Activated gamma-delta T cell (primary cell): Measurements from ENCODE around the gene SH3GL3.

ENCODE experiments used
- DNase-seq: peaks from one replicate; lab custom pipeline; 2025; lab: John Stamatoyannopoulos, UW
- total RNA-seq, 2 donors: gene quantifications; one replicate each; lab custom pipeline; 2026; lab: John Stamatoyannopoulos, UW

The SH3GL3 gene
- total RNA-seq = 0 to 0.74 reads per million in 2 donors

- no peak for DNase-seq
Observed at GRCh38 chr15:83446904-83447709, at the start of gene SH3GL3. Gene SH3GL3, plus strand, starts transcription at chr15:83447341. Its CDS starts 193 bp downstream, at chr15:83447534.

DNA sequence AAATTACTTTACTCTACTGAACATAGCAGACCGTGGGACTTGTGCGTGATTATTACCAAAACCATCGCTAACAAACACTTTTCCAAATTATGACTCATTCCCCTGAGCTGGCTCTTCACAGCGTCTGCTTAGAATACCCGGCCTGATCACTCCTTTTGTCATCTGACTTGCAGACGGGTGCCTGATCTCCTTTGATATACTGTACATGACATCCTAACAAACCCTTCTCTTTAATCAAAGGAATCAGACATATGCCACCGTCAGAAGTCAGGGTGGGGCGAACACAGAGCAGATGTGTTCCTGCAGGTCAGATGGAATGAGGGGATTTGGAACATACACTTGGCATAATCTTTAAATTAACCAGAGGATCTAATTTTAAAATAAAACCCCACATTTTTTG lies 48.5 kb upstream of the SH3GL3 start:
- no peak for DNase-seq

- no peak for DNase-seq
Observed at GRCh38 chr15:83404121-83404520, 43.0 kb upstream of the SH3GL3 start.

DNA sequence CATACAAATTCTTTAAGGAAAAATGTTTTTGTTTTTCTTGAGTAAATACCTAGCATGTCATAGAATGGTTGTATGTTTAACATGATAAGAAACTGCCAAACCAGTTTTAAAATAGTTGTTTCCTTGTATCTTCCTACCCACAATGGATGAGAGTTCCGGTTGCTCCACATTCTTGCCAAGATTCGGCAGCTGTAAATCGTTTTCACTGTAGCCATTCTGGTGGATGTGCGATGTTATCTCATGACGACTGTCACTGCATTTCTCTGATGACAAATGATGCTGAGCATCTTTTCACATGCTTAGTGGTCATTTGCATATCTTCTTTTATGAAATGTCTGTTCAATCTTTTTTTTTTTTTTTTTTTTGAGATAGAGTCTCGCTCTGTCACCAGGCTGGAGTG lies 36.6 kb upstream of the SH3GL3 start:
- no peak for DNase-seq

- DNase-seq = no peak
Observed at GRCh38 chr15:83413054-83413719, 34.0 kb upstream of the SH3GL3 start.

GRCh38 chr15:83422081-83422480 lies 25.1 kb upstream of the SH3GL3 start:
- no peak for DNase-seq

DNA sequence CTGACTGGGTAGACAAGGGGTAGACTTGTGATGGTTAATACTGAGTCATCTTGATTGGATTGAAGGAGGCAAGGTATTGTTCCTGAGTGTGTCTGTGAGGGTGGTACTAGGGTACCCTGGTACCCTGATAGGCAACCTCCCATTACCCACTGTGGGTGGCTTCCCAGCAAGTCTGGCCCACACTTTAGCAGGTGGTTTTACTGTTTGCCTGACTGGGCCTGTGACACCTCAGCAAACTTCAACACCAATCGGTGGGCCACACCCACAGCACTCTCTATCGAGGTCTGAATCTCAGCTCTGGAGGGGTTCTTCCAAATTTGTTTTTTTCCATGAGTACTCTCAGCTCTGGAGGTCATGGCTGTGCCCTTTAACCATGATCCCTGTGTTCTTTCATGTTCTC lies 24.6 kb upstream of the SH3GL3 start:
- DNase-seq = no peak

DNA sequence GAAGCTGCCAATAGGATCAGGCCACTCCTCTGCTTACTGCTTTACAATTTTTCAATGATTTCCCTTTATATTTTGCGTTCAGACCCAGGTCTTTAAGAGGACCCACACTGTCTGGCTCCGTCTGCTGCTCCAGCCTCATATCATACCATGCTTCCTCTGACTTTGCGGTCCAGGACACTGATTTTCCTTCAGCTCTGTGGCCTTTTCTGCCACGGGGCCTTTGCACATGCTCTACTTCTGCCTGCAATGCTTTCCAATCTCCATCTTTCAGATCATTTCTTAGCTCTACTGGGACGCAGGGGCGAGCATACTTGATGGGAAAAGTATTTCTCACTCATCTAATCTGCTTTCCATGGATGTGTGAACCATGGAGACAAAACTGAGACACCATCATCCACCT lies 23.0 kb upstream of the SH3GL3 start:
- DNase-seq = no peak

DNA sequence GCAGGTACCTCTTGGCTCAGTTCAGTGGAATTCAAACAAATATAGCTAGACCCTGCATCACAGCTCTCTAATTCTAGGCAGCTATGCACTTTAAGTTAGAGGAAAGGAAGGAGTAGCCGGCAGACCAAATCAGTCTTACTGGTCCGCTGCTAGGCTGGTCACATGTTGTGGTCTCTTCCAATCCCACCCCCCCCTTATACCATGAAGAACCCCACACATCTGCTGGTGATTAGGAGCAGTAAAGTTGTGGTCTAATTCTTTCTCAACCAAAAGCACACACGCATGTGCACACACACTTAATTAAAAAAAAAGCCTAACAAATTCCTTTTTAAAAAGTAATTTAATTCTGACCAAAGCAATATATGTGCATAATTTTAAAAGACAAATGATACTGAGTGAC lies 16.7 kb upstream of the SH3GL3 start:
- DNase-seq = no peak

GRCh38 chr15:83431521-83431920 lies 15.6 kb upstream of the SH3GL3 start:
- DNase-seq = no peak

GRCh38 chr15:83435202-83435601 lies 11.9 kb upstream of the SH3GL3 start:
- no peak for DNase-seq

DNA sequence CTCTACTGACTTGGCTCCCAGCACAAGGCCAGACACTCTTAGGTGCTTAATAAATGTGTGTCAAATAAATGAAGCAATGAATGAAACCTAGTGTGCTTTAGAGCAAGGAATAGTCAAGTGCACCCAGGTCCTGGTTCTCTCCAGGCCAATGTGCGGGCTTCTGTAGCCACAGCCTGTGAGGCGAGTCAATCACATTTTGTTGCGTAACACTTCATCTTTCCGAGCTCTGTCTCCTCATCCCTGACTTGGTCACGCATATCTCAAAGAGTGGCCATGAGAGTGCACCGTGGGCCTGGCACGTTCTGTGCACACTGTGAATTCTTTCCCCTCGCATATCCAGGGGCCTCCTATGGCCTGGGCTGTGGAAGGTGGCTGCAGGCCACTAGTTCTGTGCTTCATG lies 11.4 kb upstream of the SH3GL3 start:
- DNase-seq = no peak

GRCh38 chr15:83436513-83437158 lies 10.5 kb upstream of the SH3GL3 start:
- DNase-seq = no peak

DNA sequence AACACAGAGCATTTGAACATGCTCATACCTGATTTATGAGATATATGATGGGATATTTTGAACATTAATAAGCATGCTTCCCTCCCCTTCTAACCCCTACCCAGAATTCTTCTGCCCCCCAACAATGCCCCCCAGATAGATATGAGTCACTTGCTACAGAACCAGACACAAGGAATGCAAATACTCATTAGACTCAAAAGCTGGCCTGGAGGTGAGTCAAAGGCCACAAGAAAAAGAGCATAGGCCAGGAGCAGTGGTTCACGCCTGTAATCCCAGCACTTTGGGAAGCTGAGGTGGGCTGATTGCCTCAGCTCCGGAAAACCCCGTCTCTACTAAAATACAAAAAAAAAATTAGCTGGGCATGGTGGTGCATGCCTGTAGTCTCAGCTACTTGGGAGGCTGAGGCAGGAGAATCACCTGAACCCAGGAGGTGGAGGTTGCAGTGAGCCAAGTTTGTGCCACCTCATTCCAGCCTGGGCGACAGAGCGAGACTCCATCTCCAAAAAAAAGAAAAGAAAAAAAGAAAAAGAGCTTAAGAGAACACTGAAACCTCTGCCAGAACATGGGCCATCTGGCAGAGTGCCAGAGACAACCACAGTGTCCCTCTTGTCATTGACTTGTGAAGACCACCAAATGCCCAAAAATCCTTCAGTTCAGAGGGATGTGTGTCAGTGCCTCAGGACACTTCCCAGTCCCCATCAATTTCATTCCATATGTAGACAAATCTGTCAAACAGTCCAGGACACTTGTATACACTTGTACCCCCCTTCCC lies 3.9 kb upstream of the SH3GL3 start:
- DNase-seq = no peak

GRCh38 chr15:83444936-83445335 lies 2.2 kb upstream of the SH3GL3 start:
- DNase-seq = no peak

DNA sequence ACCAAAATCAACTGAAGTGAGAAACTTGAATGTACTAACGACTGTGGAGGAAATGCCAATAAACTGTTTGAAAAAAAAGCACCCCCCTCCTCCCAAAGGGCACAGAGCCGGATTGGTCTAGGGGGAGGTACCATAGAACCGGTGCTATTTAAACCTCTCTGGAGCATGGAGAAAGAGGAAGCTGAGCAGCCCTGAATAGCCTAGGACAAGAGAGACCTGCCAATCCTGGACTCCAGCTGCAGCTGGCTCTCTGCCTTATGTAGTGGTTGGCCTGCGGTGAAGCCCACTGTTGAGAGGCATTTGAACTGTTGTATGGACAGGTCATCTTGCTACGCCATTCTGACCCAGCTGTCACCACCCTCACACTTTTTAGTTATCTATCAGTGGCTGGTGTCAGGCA lies 1.5 kb upstream of the SH3GL3 start:
- no peak for DNase-seq

GRCh38 chr15:83446417-83446816 lies 724 bp upstream of the SH3GL3 start:
- no peak for DNase-seq

DNA sequence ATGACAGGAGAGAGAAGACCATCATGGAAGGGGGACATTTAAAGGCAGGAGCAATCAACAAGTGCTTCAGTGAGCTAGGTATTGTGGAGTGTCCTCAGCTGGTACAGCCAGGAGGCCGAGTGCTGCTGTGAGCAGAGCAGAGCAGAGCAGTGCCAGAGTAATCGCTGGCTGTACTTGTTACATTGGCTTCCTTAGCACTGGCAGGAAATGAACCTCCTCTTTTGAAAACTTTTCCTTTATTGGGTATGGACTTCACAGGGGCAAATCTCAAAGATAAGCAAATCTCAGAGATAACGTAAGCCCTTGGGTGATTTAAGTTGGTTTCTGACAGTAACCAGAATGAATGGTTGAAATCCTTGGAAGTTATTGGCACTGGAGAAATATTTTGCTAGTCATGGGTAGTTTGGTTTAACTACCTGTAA lies 2.1 kb downstream of the SH3GL3 start:
- DNase-seq = no peak

- no peak for DNase-seq
Observed at GRCh38 chr15:83449937-83450506, 2.9 kb downstream of the SH3GL3 start.

DNA sequence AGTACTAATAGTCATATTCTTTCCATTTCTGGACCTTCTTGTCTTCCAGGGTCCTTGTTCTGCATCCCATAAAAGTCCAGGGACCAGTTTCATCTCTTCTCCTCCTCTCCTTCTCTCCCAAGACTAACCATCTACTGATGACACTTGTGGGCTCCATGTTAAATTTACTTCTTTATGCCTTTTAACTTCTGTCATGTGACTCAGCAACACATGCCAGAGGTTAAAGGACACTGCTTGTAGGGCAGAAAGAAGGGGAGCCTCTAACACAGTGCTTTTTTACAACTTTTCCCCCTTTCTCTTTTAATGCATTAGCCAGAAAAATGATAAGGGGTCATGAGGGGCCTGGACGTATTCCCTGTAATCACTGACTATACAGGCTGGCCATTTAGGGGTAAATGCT lies 10.0 kb downstream of the SH3GL3 start:
- DNase-seq = no peak

- no peak for DNase-seq
Observed at GRCh38 chr15:83458381-83458780, 11.2 kb downstream of the SH3GL3 start.

- no peak for DNase-seq
Observed at GRCh38 chr15:83462026-83462425, 14.9 kb downstream of the SH3GL3 start.
